Activated CD8-positive, alpha-beta memory T cell treated with anti-CD3 and anti-CD28 coated beads, Interleukin-2, amount 50 U/mL, for 48 hours (primary cell): ENCODE results near the gene SMYD3.

ENCODE experiments used
- DNase-seq: peaks from one replicate; pipeline ENCODE4 v3.0.0-alpha.2; 2020

Gene SMYD3

DNA sequence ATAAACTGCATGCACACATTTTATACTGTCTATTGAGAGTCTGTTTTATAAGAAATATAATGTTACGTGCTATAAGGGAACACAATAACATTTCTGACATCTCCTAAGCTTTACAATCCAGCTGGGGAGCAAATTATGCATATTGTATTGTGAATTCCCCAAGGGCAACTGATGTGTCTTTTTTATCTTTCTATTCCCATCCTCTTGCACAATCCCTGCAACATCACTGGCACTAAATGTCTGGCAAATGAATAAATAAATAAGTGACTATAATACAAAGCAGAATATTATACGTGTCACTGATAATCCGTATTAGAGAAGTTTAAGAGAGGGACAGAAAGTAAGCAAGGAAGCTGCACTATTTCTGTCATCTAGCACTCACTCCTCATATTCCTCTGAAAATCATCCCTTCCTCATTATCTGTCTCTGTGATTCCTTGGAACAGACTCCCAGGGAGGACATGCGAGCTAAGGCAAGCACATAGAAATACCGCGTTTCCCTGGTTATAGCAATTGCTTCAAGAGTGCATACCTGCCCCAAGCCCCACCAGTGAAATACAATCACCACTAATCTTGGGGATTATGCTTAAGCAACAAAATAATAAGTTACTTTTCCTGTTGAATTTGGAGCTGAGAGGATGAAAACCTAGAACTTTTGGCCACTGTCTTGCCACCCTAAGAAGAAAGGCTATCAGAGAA is 205.4 kb downstream of the SMYD3 start:
- no peak for DNase-seq

DNA sequence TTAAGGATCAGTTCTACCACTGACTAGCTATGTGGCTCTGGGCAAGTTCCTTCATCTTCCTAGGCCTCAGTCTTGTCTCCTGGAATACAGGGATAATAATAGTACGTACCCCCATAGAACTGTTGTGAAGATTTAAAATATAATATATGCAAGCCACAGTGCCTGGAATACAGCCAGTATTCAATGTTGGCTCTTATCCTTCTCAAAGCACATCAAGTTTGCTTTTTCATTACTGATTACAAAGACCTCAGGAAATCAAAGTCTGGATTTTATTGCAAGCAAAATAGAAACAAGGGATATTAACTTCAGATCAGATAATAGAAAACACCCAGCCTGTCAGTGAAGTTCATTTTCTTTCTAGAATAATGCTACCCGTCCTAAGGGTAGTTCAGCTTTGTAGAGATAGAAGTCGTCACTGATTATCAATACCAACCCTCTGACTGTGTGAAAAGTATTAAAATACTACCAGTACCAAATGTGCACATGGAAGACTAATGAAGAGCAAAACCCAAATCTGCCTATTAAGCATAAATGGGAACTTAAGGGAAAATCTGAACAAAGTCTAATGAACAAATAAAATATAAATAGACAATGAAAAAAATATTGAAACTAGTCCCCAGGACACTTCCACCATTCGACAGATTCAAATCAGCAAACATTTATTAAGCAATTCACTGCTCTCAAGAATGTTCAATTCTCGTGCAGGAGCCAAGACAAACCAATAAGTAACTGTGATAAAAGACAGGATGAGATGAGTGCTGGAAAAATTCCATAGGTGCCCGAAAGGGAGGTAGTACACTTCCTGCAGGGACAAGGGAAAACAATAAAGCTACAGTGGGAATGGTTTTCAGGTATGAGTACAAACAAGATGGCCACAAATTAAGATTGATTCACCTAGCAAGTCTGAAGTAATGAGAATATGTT is 206.2 kb downstream of the SMYD3 start:
- DNase-seq: no peak

DNA sequence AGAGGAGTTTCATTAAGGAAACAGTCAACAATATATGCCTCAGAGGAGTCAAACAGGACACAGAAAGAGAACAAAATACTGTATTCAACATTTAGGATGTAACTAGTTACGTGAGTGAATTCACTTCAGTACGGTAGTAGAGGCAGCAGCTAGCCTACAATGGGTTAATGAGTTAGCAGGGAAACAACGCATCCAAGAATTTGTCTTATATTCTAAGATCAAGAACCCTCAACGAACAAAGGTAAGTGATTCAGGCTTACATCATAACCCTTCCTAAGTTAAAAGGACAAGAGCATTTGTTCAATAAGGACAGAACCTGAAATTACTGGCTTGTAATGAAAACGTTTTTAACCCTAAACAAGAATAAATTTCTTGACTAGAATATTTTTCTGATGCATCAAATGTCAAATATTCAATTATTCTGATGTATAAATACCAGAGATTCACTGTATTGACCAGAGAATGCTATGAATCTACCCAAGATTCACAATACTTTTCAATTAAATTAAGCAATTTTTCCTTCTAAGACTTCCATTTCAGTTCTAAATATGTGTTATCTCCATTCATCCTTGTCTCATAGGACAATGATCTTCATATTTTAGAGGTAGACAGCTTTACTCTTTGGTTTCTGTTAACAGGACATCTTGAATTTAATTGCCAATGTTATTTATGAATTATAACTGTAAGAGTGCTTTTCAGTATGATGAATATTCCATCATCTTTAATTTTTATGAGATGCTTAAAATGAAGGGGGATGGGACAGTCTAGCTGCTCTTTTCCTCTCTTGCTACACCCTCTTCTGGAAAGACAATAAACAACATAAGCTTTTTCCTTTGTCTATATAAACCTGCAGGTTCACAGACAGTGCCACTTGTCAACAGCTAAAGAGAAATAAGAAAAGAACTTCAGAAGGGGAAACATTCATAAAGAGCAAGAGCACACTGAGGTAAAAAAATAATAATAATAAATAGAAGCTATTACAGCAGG is 209.5 kb downstream of the SMYD3 start:
- no peak for DNase-seq

DNA sequence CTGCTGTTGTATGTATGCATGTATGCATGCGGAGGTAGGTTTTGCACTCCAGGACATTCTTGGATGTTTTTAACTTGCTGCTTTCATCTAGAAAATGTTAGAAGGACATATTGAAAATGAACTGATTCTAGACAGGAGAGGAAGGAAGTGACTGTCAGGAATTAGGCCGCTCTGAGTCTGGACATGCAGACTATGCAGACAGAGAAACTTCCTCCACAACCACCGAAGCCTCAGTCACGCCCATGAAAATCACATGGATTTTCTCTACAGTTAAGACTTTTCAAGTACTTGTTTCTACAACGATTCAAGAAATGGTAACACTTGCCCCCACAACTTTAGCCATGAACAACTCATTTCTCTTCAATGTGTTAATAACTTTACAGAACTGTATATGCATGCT is 211.1 kb downstream of the SMYD3 start:
- no peak for DNase-seq

DNA sequence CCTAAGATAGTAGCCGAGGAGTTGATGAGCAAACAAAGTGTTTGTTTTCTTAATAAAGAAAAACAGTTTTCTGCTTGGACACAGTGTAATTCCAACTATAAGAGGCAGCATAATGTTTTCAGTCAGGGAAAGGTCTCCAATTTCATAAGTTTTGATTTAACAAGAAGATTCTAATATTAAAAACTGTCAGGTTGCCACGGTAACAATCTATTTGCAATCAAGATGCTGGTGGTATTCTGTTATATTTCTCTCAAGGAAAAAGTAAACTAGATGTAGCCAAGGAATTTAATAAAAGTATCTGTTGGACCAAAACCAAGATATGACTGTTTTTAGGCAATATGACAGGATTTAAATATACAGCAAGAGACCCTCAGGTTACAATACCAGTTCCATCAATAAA is 211.7 kb downstream of the SMYD3 start:
- DNase-seq: no peak

DNA sequence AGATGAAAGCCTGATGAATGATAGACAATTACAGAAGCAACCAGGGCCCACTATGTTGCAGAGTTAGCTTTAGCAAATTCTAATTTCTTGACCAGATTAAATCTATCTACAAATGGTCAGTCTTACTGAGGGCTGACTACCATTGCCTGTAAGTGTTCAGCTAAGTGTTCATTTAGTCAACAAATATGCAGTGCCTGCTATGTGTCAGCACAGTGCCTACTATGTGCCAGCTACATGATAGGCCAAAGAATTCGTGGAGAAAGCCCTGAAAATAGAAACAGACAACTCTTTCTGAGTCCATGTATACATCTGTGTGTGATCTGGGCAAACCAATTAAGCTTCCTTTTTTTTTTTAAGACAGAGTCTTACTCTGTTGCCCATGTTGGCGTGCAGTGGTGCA is 212.8 kb downstream of the SMYD3 start:
- no peak for DNase-seq

DNA sequence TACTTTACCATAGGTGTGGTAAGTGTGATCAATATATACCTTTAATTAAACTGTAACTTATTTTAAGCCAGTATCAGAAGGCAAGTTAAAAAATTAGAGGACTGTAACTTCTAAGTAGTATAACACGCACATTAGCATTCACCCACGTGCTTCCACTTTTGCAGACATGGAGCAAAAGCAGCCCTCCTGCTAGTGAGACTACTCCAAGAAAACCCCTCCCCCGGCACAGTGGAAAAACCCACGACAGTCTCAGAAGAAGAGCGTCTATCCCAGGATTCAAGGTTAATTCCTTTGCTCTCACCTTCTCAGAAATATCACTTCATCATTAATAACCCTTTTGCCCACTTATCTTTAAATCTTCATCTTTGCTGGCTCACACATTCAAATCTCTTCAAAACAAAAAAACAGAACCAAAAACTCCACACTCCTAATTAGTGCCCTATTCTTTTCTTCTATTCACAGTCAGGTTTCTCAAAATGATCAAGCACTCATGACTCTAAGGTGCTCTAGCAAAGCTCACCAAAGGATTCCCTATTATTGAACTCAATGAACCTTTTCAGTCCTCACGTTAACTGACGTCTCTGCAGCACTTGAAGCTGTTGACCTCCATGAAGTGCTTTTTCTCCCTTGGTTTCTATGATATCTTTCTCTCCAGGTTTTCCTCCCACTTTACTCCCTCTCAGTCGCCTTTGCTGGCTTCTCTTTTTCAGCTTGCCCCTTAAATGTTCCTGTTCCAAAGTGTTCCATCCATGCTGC is 213.5 kb downstream of the SMYD3 start:
- DNase-seq: no peak

DNA sequence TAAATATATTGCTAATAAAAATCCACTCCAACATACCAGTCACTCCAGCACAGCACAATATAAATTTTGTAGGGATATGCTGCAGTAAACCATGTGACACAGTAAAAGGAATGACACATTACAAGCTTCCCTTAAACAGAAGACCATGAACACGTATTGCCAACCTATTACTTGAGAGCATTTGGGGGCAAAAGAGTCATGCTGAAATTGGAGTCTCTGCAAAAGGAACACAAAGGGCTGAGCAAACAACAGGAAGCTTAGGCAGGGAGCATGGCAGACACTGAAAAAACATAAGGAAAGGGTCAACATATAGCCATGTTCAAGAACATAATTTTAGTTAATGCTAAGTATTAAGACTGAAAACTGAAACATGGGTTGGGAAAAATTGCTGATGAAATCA is 214.5 kb downstream of the SMYD3 start:
- no peak for DNase-seq

DNA sequence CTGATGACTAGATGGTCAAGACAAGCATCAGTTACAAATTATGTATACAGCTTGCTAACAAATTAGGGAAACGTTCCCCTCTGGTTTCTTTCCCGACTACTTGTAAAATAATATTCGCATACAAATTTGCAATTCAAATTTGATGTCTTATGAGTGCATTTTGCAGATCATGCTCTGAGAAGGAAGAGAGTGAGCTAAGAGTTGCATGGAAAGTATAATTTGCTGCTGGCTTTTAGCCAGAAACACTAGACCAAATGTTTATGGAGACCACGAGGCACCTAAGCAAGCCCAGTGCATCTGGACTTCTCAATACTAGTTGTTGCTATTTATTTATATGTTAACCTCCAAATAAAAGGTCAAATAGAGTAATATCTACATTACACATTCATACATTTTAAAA is 216.0 kb downstream of the SMYD3 start:
- no peak for DNase-seq

DNA sequence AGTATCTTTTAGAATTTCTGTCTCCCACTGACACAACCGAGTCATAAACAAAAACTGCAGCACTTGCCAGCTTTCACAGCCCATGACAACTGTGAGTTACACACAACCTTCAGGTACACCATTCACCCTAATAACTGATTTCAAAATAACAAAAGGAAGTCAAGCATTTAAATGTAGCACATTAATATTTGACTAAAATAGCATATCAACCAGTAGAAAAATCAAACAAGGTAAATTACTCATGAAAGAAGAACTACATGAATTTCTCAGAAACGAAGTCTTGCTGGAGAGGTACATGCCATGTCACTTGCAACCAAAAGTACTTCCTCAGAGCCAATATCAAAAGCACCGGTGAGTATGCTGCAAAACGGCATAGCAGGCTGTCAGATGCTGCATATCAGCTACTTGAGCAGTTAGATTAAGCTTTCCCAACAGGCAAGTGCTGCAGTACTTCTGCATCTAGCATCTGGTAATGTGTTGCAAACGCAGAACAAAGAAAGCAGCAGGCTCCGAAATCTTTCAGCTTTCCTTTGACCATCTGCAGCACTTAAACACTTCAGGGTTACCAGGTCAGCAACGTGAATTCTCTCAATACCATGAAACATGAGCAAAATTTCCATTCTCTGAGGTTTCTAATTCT is 223.2 kb downstream of the SMYD3 start:
- no peak for DNase-seq

DNA sequence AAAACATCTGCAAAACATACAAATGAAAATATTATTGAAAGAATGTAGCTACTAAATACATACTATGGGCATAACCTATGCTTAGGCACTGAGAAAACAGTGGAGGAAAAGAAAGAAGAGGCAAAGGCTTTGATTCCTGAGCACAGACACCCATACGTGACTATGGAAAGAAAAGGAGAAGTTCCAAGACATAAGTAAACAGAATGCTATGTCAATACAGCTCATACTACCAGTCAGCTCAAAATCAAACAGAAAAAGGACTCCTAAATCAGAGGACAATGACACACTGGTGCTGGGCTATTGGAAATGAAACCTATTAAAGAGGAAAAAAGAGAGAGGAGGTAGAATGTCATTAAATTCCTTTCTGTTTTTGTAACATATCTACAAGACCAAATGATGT is 225.4 kb downstream of the SMYD3 start:
- DNase-seq: no peak

DNA sequence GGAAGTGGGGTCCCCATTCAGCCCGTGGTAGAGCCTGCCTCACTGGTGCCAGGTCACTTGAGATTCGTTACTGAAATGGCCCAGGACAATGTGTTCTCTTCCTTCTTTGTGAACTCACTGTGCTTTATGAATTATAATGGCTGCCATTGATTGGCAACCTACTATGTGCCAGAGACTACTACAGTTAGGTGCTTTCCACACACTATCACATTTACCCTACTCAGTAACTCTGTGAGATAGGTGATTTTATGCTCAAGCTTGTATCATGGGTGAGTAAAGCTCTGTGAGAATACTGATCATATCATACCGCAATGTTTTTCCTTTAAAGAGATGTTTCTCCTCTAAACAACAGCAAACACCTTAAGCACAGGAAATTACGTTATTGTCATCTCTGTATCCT is 225.9 kb downstream of the SMYD3 start:
- no peak for DNase-seq

DNA sequence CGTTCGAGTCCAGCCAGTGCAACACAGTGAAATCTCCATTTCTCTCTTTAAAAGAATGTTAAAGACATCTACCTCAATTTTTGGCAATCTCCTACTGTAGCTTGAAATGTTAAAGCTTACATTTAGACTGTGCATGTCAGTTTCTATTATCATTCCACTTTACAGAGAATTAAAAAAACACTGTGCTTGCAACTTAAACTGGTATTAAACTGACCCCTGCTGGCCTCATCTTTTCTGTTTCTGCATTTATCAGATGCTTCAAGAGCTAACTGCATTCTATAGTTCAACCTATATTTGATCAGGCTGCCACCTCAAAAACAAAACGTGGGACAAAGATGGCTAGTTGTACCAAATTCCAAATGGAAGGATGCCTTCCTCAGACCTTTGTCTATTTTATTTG is 226.5 kb downstream of the SMYD3 start:
- no peak for DNase-seq

DNA sequence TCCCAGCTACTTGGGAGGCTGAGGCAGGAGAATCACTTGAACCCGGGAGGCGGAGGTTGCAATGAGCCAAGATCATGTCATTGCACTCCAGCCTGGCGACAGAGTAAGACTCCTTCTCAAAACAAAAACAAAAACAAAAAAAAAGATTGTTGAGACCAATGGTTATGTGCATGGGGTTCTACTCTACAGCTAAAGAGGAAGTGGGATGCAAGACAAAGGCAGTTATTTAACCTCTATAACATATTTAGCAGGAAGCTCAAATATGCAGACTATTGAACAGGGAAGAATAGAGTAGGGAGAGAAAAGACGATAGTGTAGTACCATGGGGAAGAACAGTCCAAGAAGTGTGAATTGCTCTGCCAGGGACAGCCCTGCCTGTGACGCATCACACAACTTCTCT is 227.7 kb downstream of the SMYD3 start:
- DNase-seq: no peak

DNA sequence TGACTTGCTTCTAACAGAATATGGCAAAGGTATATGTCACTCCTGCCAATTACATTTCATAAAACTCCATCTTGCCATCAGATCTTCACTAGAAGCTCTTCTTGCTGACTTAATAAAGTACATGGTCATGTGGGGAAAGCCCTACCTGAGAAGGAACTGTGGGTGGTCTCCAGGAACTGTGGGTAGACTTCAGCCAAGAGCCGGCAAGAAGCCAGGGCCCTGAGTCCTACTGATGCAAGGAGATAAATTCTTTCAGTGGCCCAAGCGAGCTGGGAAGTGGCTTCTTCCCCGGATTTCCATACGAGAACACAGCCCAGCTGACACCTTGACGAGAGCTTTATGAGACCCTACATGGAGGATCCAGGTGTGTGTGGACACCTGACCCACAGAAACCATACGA is 228.7 kb downstream of the SMYD3 start:
- DNase-seq: no peak

DNA sequence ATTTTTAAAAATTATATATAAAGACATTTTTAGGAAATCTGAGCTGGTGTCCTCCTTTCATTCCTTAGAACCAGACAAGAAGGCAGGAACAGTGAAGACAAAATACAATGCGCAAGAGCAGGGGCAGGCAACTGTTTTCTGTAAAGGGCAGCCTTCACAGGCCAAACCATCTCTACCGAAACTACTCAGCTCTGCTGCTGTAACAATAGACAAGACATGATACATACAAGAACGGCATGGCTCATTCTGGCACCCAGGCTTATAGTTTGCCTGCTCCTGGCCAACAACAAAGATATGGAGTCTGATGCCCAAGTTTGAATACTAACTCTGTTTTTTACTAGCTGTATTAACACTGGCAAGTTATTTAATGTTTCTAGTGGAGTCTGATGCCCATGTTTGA is 232.0 kb downstream of the SMYD3 start:
- no peak for DNase-seq

DNA sequence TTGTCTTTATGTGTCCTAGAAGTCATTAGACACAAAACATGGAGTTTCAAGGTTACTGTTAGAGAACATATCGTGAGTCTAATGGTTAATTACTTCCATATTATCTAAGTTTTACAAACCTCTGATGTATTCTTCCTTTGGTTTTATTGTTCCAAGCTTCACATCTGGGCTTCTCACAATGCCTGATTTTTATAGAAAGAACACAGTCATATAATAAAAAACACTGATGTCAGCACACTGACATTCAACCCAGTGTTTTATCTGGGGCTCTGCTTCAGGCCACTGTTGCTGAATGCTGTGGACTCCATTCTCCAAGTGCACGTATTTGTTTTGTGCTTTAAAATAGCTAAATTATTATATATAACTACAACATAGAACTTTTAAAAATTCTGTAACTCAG is 232.9 kb downstream of the SMYD3 start:
- no peak for DNase-seq

DNA sequence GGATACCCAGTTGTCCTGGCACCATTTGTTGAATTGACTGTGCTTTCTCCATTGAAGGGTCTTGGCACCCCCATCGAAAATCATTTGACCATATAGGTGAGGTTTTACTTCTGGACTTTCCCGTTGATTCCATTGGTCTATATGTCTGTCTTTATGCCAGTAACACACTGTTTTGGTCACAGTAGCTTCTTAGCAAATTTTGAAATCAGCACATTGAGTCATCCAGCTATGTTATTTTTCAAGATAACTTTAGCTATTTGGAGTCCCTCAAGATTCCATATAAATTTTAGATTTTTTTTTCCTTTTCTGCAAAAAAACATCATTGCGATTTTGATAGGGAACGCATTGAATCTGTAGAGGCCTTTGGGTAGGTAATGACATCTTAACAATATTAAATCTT is 235.6 kb downstream of the SMYD3 start:
- no peak for DNase-seq

DNA sequence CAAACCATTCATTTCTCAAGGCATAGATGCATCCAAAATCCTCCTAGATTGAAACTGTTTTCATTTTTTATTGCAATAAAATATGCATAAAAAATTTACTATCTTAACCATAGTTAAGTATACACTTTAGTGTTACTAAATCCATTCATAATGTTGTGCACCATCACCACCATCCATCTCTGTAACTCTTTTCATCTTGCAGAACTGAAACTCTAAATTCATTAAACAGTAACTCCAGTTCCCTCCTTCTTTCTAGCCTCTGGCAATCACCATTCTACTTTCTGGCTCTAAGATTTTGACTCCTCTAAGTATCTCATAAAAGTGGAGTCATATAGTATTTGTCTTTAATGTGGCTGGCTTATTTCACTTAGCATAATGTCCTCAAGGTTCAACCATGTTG is 236.8 kb downstream of the SMYD3 start:
- DNase-seq: no peak

DNA sequence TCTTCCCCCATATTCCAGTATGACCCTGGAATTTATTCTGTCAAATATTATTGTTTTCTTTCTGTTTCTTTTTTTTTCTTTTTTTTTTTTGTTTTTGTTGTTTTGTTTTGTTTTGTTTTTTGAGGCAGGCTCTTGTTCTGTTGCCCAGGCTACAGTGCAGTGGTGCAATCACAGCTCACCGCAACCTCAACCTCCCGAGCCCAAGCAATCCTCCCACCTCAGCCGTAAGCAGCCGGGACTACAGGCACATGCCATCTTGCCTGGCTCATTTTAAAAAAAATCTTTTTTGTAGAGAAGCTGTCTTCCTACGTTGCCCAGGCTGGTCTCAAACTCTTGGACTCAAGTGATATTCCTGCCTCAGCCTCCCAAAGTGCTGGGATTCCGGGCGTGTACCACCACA is 237.6 kb downstream of the SMYD3 start:
- no peak for DNase-seq

DNA sequence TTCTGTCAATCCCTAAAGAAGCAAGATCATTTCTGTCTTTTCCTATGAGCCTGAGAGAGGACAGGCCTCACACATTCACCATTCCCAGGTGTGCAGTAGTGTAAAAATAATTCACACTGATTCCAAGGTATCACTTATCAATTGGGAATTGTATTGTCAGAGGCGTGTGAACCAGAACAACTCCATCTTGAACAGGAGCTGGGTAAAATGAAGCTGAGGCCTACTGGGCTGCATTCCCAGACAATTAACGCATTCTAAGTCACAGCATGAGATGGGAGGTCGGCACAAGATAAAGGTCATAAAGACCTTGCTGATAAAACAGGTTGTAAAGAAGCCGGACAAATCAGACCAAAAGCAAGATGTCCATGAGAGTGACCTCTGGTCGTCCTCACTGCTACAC is 239.2 kb downstream of the SMYD3 start:
- no peak for DNase-seq

DNA sequence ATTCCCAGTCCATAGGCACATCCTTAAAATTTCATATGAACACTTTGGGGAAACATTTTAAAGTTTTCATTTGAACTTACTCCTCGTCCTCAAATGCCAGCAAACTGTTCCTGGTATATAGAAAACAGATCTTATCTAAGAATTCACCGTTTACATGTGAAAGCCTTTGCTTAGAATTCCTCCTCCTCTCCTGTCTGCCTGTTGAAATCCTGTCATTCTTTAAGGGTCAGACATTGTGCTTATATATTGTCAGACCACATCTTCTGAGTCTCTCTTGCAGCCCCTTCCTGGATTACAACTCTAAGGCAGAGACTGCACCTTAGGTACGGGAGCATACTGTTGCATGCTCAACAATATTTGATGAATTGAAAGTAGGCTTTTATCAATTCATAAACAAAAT is 239.7 kb downstream of the SMYD3 start:
- DNase-seq: no peak
